Cardiac muscle cell (in vitro differentiated cells and primary cell): Measurements from ENCODE around the gene SLC16A4. TPM values are rescaled to one million over a fixed set of nuclear protein-coding genes. Genes with fewer than 3 reads are reported as not detected.

Experiments
- DNase-seq, 2 donors: peaks; one replicate each; pipeline versions ENCODE4 v3.0.0 to v3.0.0-alpha.2; 2010 to 2017; ENCODE audit warnings: low read depth in 1 of 2, low spot score in 1 of 2
- H3K27ac ChIP-seq: fragments of 200-600 bp; sonication (generic); 2 replicates; pipeline ENCODE4 v1.5.1; 2016
- H3K27me3 ChIP-seq: fragments of 200-600 bp; sonication (generic); 2 replicates; pipeline ENCODE4 v1.6.0; 2016; ENCODE audit warnings: control low read depth
- H3K36me3 ChIP-seq: fragments of 200-600 bp; sonication (generic); 2 replicates; pipeline ENCODE4 v1.5.1; 2016; ENCODE audit warnings: control low read depth
- H3K4me1 ChIP-seq: fragments of 200-600 bp; sonication (generic); 2 replicates; pipeline ENCODE4 v1.8.1; 2017; ENCODE audit warnings: low read depth, mild to moderate bottlenecking, mixed run types
- H3K4me3 ChIP-seq: fragments of 200-600 bp; sonication (generic); 2 replicates; pipeline ENCODE4 v1.5.1; 2016; ENCODE audit warnings: mild to moderate bottlenecking
- H3K9me3 ChIP-seq: fragments of 200-600 bp; sonication (generic); 2 replicates; pipeline ENCODE4 v1.5.1; 2017; ENCODE audit warnings: low read depth, mild to moderate bottlenecking, control low read depth
- polyA plus RNA-seq: library from polyadenylated mRNA; unstranded; fragments of >200 nt; fragmentation: Nextera tagmentation; extraction: Ambion mirVana; gene quantifications from 2 replicates; pipeline ENCODE4 v1.2.1, GENCODE V29; 2016
- total RNA-seq: library from RNA; depleted of rRNA; stranded (reverse); fragments of >200 nt; gene quantifications from 2 replicates; pipeline ENCODE4 v1.2.3, GENCODE V29; 2016
- TF ChIP-seq, protein P1 (sequence below): IDR thresholded peaks from 2 replicates; pipeline ENCODE4 v1.5.1; 2012; ENCODE audit warnings: low read depth, mild to moderate bottlenecking, low read length

Gene SLC16A4
- total and polyA plus RNA-seq, 2 experiments from 2014 or later, result 0.66 to 0.87 TPM

DNA sequence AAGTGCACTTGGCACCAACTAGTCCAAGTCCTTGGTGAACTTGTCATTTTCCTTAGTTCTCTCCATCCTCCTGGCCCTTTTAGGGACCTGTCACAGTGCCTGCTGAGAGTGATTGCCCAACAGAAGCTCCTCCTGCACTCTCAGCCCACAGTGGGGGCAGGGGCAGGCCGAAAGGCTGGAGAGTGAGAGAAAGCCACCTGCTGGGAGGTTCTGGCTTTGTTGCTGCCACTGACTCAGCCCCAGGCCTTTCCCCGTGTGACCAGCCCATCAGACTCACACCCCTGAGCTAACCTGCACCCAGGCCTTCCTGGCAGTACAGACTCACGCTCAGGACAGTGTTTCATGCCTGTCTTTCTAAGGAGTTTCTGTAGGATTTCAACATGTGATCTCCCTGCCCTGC is 43.0 kb upstream of the SLC16A4 start:
- no peaks in the 10 kb centered on the region for H3K9me3 ChIP-seq
- no peaks in the 10 kb centered on the region for H3K4me1 ChIP-seq
- H3K4me3 ChIP-seq, result no peak overlapping the region
- no peaks in the 10 kb centered on the region for H3K36me3 ChIP-seq
- no peaks in the 10 kb centered on the region for H3K27me3 ChIP-seq
- TF ChIP-seq, protein P1, sequence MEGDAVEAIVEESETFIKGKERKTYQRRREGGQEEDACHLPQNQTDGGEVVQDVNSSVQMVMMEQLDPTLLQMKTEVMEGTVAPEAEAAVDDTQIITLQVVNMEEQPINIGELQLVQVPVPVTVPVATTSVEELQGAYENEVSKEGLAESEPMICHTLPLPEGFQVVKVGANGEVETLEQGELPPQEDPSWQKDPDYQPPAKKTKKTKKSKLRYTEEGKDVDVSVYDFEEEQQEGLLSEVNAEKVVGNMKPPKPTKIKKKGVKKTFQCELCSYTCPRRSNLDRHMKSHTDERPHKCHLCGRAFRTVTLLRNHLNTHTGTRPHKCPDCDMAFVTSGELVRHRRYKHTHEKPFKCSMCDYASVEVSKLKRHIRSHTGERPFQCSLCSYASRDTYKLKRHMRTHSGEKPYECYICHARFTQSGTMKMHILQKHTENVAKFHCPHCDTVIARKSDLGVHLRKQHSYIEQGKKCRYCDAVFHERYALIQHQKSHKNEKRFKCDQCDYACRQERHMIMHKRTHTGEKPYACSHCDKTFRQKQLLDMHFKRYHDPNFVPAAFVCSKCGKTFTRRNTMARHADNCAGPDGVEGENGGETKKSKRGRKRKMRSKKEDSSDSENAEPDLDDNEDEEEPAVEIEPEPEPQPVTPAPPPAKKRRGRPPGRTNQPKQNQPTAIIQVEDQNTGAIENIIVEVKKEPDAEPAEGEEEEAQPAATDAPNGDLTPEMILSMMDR, result peak; percentile 26
- DNase-seq, result peak; percentile 45 to 53
- no peak overlapping the region for H3K27ac ChIP-seq

DNA sequence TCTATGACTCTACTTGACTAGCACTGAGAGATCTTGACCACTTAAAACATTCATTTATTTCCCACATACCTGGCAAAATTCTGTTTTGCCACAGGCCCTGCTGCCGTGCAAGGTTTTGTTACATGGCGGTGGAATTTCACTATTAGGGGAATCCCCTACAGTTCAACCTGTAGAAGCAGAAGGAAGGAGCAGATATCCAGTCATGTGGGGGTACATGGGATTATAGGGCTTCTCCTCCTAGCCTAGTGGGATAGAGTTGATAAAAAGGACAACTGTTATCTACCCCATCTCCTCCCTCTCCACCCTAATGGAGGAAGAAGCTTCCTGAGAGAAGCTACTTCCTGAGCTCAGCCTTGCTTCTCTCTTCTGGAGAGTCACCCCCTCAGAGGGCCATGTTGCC is 42.4 kb upstream of the SLC16A4 start:
- TF ChIP-seq, protein P1, result no peak

DNA sequence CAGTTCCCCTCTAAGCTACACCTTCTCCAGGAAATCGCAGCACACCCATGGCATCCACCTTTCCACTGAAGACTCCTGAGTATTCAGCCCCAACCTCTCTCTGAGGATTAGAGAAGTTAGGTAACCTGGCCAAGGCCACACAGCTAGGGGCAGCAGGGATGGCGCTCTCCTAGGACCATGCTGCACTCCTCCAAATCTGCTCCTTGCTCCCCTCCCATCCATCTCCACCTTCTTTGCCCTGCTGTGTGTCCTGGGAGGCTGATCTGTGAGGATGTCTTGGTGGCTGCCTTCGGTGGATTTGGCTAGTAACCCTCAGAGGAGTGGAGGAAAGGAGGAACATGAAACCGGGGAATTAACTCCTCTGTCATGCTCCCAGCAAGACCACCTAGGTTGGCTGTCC is 40.1 kb upstream of the SLC16A4 start:
- H3K4me3 ChIP-seq, result no peak overlapping the region
- H3K27ac ChIP-seq, result no peak overlapping the region
- H3K4me1 ChIP-seq, result no peaks in the 10 kb centered on the region
- no peaks in the 10 kb centered on the region for H3K9me3 ChIP-seq
- DNase-seq, result no peak
- TF ChIP-seq, protein P1, result no peak
- no peaks in the 10 kb centered on the region for H3K36me3 ChIP-seq
- H3K27me3 ChIP-seq, result no peaks in the 10 kb centered on the region

More for the DNA sequence above, 42.4 kb upstream of the SLC16A4 start:
- no peak for DNase-seq
- Histone ChIP-seq H3K9me3 (no peaks in the 10 kb centered on the region), H3K4me3 (no peak overlapping the region), H3K4me1 (no peaks in the 10 kb centered on the region), H3K27ac (no peak overlapping the region), H3K36me3 (no peaks in the 10 kb centered on the region), H3K27me3 (no peaks in the 10 kb centered on the region)

DNA sequence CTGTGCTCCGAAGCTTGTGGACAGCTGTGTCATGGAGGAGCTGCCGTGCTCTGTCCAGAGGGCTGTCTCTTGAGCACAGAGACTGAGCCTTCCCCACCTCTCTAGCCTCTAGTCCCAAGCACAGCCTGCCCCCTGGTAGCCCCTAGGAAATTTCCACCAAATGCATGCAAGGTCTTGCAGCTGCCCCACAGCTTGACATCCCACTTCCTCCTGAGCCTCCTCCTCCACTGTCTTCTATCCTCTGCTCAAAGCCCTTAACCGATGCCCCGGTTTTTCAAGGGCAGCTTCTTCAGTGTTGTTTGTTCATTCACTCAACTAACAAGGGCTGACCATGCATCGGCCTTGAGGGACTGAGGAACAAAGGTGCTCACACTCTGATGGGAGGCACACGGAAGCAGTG is 39.5 kb upstream of the SLC16A4 start:
- no peak for DNase-seq
- no peaks in the 10 kb centered on the region for H3K4me1 ChIP-seq
- no peaks in the 10 kb centered on the region for H3K36me3 ChIP-seq
- TF ChIP-seq, protein P1, result no peak
- H3K4me3 ChIP-seq, result no peak overlapping the region
- H3K9me3 ChIP-seq, result no peaks in the 10 kb centered on the region
- no peak overlapping the region for H3K27ac ChIP-seq
- H3K27me3 ChIP-seq, result no peaks in the 10 kb centered on the region

DNA sequence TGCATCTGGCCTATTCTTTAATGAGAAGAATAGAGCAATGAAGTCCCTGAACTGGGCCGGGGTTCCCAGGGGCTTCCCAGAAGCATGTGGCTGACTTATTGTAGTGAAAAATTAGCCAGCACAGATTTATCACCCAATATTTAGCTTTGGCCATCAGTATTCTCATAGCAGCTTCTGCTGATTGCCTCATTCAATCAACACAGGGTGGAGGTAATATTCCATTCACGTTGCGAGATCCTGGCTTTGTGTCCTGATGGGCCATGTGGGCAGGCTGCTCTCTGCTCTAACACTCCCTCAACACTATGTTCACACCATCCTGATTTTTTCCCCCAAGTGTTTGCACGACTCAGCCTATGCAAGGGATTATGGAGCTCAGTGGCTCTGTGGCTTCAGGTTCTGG is 38.1 kb upstream of the SLC16A4 start:
- Histone ChIP-seq H3K9me3 (no peaks in the 10 kb centered on the region), H3K36me3 (no peaks in the 10 kb centered on the region), H3K4me1 (no peaks in the 10 kb centered on the region), H3K27me3 (no peaks in the 10 kb centered on the region), H3K27ac (no peak overlapping the region), H3K4me3 (no peak overlapping the region)
- TF ChIP-seq, protein P1, result no peak
- no peak for DNase-seq

DNA sequence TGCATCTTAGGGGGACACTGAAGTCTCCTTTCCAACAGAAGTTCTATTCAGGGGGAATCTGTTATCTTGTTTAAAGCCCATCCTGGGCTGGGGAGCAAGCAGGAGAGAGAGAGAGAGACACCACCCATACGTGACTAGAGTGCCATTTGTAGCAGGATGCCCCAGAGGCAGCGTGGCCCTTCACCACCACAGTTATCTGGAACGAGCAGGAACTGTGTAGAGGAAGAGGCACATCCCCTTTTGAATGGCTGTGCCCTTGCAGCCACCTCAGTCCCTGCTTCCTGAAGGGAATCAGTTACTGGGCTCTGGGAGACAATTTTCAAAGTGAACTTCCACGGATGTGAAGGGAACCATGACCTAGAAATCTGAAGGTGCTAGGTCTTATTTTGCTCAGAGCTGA is 36.0 kb upstream of the SLC16A4 start:
- H3K27ac ChIP-seq, result no peak overlapping the region
- no peaks in the 10 kb centered on the region for H3K4me1 ChIP-seq
- H3K9me3 ChIP-seq, result no peaks in the 10 kb centered on the region
- H3K27me3 ChIP-seq, result no peaks in the 10 kb centered on the region
- no peaks in the 10 kb centered on the region for H3K36me3 ChIP-seq
- no peak overlapping the region for H3K4me3 ChIP-seq
- no peak for DNase-seq
- TF ChIP-seq, protein P1, result no peak
